ENCODE data around the gene HRH4. TPM values are rescaled to one million over a fixed set of nuclear protein-coding genes. Genes with fewer than 3 reads are reported as not detected.

Gene HRH4
- polyA plus RNA-seq, 1 donor (not counting 4 experiments of a cell fraction or from before 2014, with no cell fraction given) = 0.03 TPM

- no peak for DNase-seq (ENCODE audit: low read depth, low spot score)
- Histone ChIP-seq H3K4me3 (ENCODE audit: control insufficient read depth in 2 of 3, extremely low read depth in 1 of 3, insufficient read depth in 2 of 3, low read depth in 1 of 3, low read length in 3 of 3) (no peak overlapping the region), H3K27ac (ENCODE audit: control insufficient read depth, insufficient read depth, low read length) (no peak overlapping the region), H3K36me3 (ENCODE audit: control insufficient read depth in 2 of 2, extremely low read depth in 1 of 2, insufficient read depth in 2 of 2, low read length in 2 of 2) (no peaks in the 10 kb centered on the region), H2AFZ (ENCODE audit: control insufficient read depth, low read length) (peak overlapping the region; percentile 43), H3K9ac (ENCODE audit: control insufficient read depth, extremely low read depth, insufficient read depth, low read length) (no peak overlapping the region), H3K79me2 (ENCODE audit: control insufficient read depth, insufficient read depth, low read length) (no peaks in the 10 kb centered on the region), H3K27me3 (ENCODE audit: control insufficient read depth, extremely low read depth, insufficient read depth, low read length) (no peaks in the 10 kb centered on the region), H3K9me3 (ENCODE audit: control insufficient read depth, low read depth, low read length) (no peaks in the 10 kb centered on the region), H3K9me1 (ENCODE audit: control insufficient read depth, extremely low read depth, insufficient read depth, low read length) (no peaks in the 10 kb centered on the region), H3K4me2 (ENCODE audit: control insufficient read depth, extremely low read depth, insufficient read depth, low read depth, low read length) (no peak overlapping the region), H3K4me1 (ENCODE audit: control insufficient read depth, extremely low read depth, insufficient read depth, low read length) (peaks cover 6% of the 10 kb centered on the region), H4K20me1 (ENCODE audit: control insufficient read depth, extremely low read depth, insufficient read depth, low read length) (no peaks in the 10 kb centered on the region)
- FAIRE-seq = no peak
- TF ChIP-seq CTCF (optimal IDR thresholded peaks at IDR 0.05 in 1 of 3, IDR thresholded peaks at IDR 0.05 in 1 of 3, conservative IDR thresholded peaks at IDR 0.05 in 1 of 3; ENCODE audit: extremely low read depth in 1 of 3, insufficient read depth in 2 of 3, low read length in 3 of 3) (no peak), EZH2 (IDR thresholded peaks at IDR 0.05; ENCODE audit: low read length) (no peak)
- dilution Hi-C loops (cut with MboI; ENCODE audit: extremely low pct_ligation_motif_present, low sequenced_read_pairs) = no loop called here
Observed at GRCh38 chr18:24420551-24420950, 39.9 kb upstream of the HRH4 start.

GRCh38 chr18:24421831-24422230, 38.6 kb upstream of the HRH4 start:
- Histone ChIP-seq H4K20me1 (ENCODE audit: control insufficient read depth, extremely low read depth, insufficient read depth, low read length) (no peaks in the 10 kb centered on the region), H3K9me1 (ENCODE audit: control insufficient read depth, extremely low read depth, insufficient read depth, low read length) (no peaks in the 10 kb centered on the region), H3K27ac (ENCODE audit: control insufficient read depth, insufficient read depth, low read length) (no peak overlapping the region), H3K36me3 (ENCODE audit: control insufficient read depth in 2 of 2, extremely low read depth in 1 of 2, insufficient read depth in 2 of 2, low read length in 2 of 2) (no peaks in the 10 kb centered on the region), H3K9me3 (ENCODE audit: control insufficient read depth, low read depth, low read length) (no peaks in the 10 kb centered on the region), H3K27me3 (ENCODE audit: control insufficient read depth, extremely low read depth, insufficient read depth, low read length) (no peaks in the 10 kb centered on the region), H3K9ac (ENCODE audit: control insufficient read depth, extremely low read depth, insufficient read depth, low read length) (no peak overlapping the region), H3K4me1 (ENCODE audit: control insufficient read depth, extremely low read depth, insufficient read depth, low read length) (peaks cover 9% of the 10 kb centered on the region), H3K79me2 (ENCODE audit: control insufficient read depth, insufficient read depth, low read length) (peaks cover 1% of the 10 kb centered on the region), H2AFZ (ENCODE audit: control insufficient read depth, low read length) (no peak overlapping the region), H3K4me2 (ENCODE audit: control insufficient read depth, extremely low read depth, insufficient read depth, low read depth, low read length) (no peak overlapping the region), H3K4me3 (ENCODE audit: control insufficient read depth in 2 of 3, extremely low read depth in 1 of 3, insufficient read depth in 2 of 3, low read depth in 1 of 3, low read length in 3 of 3) (no peak overlapping the region)
- FAIRE-seq (no peak), DNase-seq (ENCODE audit: low read depth, low spot score) (no peak)
- dilution Hi-C loops (cut with MboI; ENCODE audit: extremely low pct_ligation_motif_present, low sequenced_read_pairs) = no loop called here
- TF ChIP-seq CTCF (optimal IDR thresholded peaks at IDR 0.05 in 1 of 3, IDR thresholded peaks at IDR 0.05 in 1 of 3, conservative IDR thresholded peaks at IDR 0.05 in 1 of 3; ENCODE audit: extremely low read depth in 1 of 3, insufficient read depth in 2 of 3, low read length in 3 of 3) = no peak
- no peak for TF ChIP-seq EZH2 (IDR thresholded peaks at IDR 0.05; ENCODE audit: low read length)

All from keratinocyte (primary cell).